Activated B cell treated with CpG ODN at 0.5 μM for 24 hours (primary cell): ENCODE results near the gene CRABP1. TPM values are rescaled to one million over a fixed set of nuclear protein-coding genes. Genes with fewer than 3 reads are reported as not detected.

Experiments used
- ATAC-seq: fragments of 200-7000 bp; cut with Tn5 transposase; one replicate; pipeline ENCODE4 v1.10.0; 2021; ENCODE audit warnings: low read depth, mild to moderate bottlenecking, moderate library complexity
- CTCF ChIA-PET: fragments of 350-600 bp; sonication (Branson Sonifier 250); formaldehyde crosslinking; loops from one replicate; lab custom pipeline; 2021; ENCODE audit warnings: antibody characterized with exemption; lab: Charles Lee
- POLR2A ChIA-PET: fragments of 350-600 bp; sonication (Branson Sonifier 250); formaldehyde crosslinking; loops from one replicate; lab custom pipeline; 2021; ENCODE audit warnings: antibody characterized with exemption; lab: Charles Lee
- DNase-seq: peaks from one replicate; pipeline ENCODE4 v3.0.0; 2022
- H3K27ac Mint-ChIP-seq: one replicate; pipeline ENCODE4 v1.8.0; 2020; ENCODE audit warnings: mixed read lengths
- H3K27me3 Mint-ChIP-seq: one replicate; pipeline ENCODE4 v1.8.0; 2021; ENCODE audit warnings: mixed read lengths
- H3K36me3 Mint-ChIP-seq: one replicate; pipeline ENCODE4 v1.8.0; 2021; ENCODE audit warnings: low read depth, mixed read lengths
- H3K4me1 Mint-ChIP-seq: one replicate; pipeline ENCODE4 v1.8.0; 2021; ENCODE audit warnings: mixed read lengths
- H3K4me3 Mint-ChIP-seq: one replicate; pipeline ENCODE4 v1.8.0; 2020; ENCODE audit warnings: mild to moderate bottlenecking, mixed read lengths
- H3K9me3 Mint-ChIP-seq: one replicate; pipeline ENCODE4 v1.8.0; 2020; ENCODE audit warnings: mixed read lengths
- CTCF ChIP-seq: fragments of 200-600 bp; IDR thresholded peaks from one replicate; pipeline ENCODE4 v1.8.0; 2022; ENCODE audit warnings: antibody characterized with exemption, mild to moderate bottlenecking
- intact Hi-C: fragments of 100-400 bp; cut with micrococcal nuclease; formaldehyde crosslinking; loops from one replicate; pipeline ENCODE4 v1.15.1; 2024
- total RNA-seq: library from RNA; stranded (reverse); gene quantifications from 2 replicates; pipeline ENCODE4 v1.2.3, GENCODE V29; 2022

CRABP1 gene
- total RNA-seq, 1 donor from 2014 or later: not detected

- H3K4me3 Mint-ChIP-seq: no peak overlapping the region
- no peaks in the 10 kb centered on the region for H3K36me3 Mint-ChIP-seq
- POLR2A ChIA-PET: no interaction called here
- H3K27me3 Mint-ChIP-seq: peaks cover 2% of the 10 kb centered on the region
- intact Hi-C loops: no loop called here
- TF ChIP-seq CTCF: no peak
- DNase-seq (no peak), ATAC-seq (no peak)
- H3K27ac Mint-ChIP-seq: no peak overlapping the region
- no peaks in the 10 kb centered on the region for H3K9me3 Mint-ChIP-seq
- H3K4me1 Mint-ChIP-seq: no peaks in the 10 kb centered on the region
- CTCF ChIA-PET: no interaction called here
These were observed 23.7 kb upstream of the CRABP1 start for GRCh38 chr15:78316283-78317083.

- TF ChIP-seq CTCF: no peak
- ChIA-PET CTCF (no interaction called here), POLR2A (no interaction called here)
- no peak for ATAC-seq
- Mint-ChIP-seq H3K36me3 (no peaks in the 10 kb centered on the region), H3K27ac (no peak overlapping the region), H3K9me3 (no peaks in the 10 kb centered on the region), H3K4me3 (no peak overlapping the region), H3K27me3 (peaks cover 2% of the 10 kb centered on the region), H3K4me1 (no peaks in the 10 kb centered on the region)
- intact Hi-C loops: no loop called here
- no peak for DNase-seq
These were observed 22.9 kb upstream of the CRABP1 start for GRCh38 chr15:78317145-78317836.

- H3K36me3 Mint-ChIP-seq: no peaks in the 10 kb centered on the region
These were observed 20.6 kb upstream of the CRABP1 start for GRCh38 chr15:78319588-78319987.

GRCh38 chr15:78320183-78320582, 20.0 kb upstream of the CRABP1 start:
- POLR2A ChIA-PET: no interaction called here
- Mint-ChIP-seq H3K4me3 (no peak overlapping the region), H3K27ac (no peak overlapping the region), H3K4me1 (no peaks in the 10 kb centered on the region), H3K36me3 (no peaks in the 10 kb centered on the region), H3K27me3 (peaks cover 4% of the 10 kb centered on the region), H3K9me3 (no peaks in the 10 kb centered on the region)
- no peak for DNase-seq
- intact Hi-C loops: no loop called here
- TF ChIP-seq CTCF: no peak
- CTCF ChIA-PET: no interaction called here
- no peak for ATAC-seq

More at GRCh38 chr15:78319588-78319987, 20.6 kb upstream of the CRABP1 start:
- no peak for TF ChIP-seq CTCF
- Mint-ChIP-seq H3K27me3 (peaks cover 4% of the 10 kb centered on the region), H3K9me3 (no peaks in the 10 kb centered on the region), H3K4me1 (no peaks in the 10 kb centered on the region), H3K4me3 (no peak overlapping the region), H3K27ac (no peak overlapping the region)
- CTCF ChIA-PET: no interaction called here
- ATAC-seq (no peak), DNase-seq (no peak)
- POLR2A ChIA-PET: no interaction called here
- intact Hi-C loops: no loop called here

GRCh38 chr15:78321041-78321570, 19.0 kb upstream of the CRABP1 start:
- no peak overlapping the region for H3K27ac Mint-ChIP-seq
- no peak for ATAC-seq
- H3K4me1 Mint-ChIP-seq: no peaks in the 10 kb centered on the region
- H3K4me3 Mint-ChIP-seq: no peak overlapping the region
- H3K36me3 Mint-ChIP-seq: no peaks in the 10 kb centered on the region
- ChIA-PET POLR2A (no interaction called here), CTCF (no interaction called here)
- intact Hi-C loops: no loop called here
- TF ChIP-seq CTCF: no peak
- peaks cover 4% of the 10 kb centered on the region for H3K27me3 Mint-ChIP-seq
- H3K9me3 Mint-ChIP-seq: no peaks in the 10 kb centered on the region
- DNase-seq: no peak
